SK-N-SH treated with all-trans-retinoic acid at 6 μM for 48 hours (cell line): ENCODE data around the gene BTG1.

ENCODE experiments used
- PATZ1 ChIP-seq: fragments of 250-450 bp; sonication (Bioruptor Pico); IDR thresholded peaks from 2 replicates; pipeline ENCODE4 v1.8.0; 2020; ENCODE audit warnings: mild to moderate bottlenecking, moderate library complexity, borderline replicate concordance
- RARB ChIP-seq: fragments of 250-450 bp; sonication (Bioruptor Pico); IDR thresholded peaks from 2 replicates; pipeline ENCODE4 v1.8.0; 2021; ENCODE audit warnings: mild to moderate bottlenecking, moderate library complexity
- TSHZ2 ChIP-seq: fragments of 250-450 bp; sonication (Bioruptor Pico); IDR thresholded peaks from 2 replicates; pipeline ENCODE4 v1.5.0; 2020; ENCODE audit warnings: mild to moderate bottlenecking, moderate library complexity
- ZFP30 ChIP-seq: fragments of 450-650 bp; formaldehyde crosslinking; IDR thresholded peaks from 2 replicates; pipeline ENCODE4 v1.5.0; 2022; ENCODE audit warnings: mild to moderate bottlenecking, moderate library complexity

- TF ChIP-seq RARB (CRISPR knock-in tag) (no peak), PATZ1 (no peak), ZFP30 (CRISPR knock-in tag) (no peak), TSHZ2 (CRISPR knock-in tag) (no peak)
Observed at GRCh38 chr12:92143686-92144630, 1.7 kb downstream of the BTG1 start.
